Measurements from ENCODE around the gene H3-3A. TPM values are rescaled to one million over a fixed set of nuclear protein-coding genes. Genes with fewer than 3 reads are reported as not detected.

The H3-3A gene
- total RNA-seq, result 100 to 1,000 TPM; 328 to 367 (median 332) TPM

DNA sequence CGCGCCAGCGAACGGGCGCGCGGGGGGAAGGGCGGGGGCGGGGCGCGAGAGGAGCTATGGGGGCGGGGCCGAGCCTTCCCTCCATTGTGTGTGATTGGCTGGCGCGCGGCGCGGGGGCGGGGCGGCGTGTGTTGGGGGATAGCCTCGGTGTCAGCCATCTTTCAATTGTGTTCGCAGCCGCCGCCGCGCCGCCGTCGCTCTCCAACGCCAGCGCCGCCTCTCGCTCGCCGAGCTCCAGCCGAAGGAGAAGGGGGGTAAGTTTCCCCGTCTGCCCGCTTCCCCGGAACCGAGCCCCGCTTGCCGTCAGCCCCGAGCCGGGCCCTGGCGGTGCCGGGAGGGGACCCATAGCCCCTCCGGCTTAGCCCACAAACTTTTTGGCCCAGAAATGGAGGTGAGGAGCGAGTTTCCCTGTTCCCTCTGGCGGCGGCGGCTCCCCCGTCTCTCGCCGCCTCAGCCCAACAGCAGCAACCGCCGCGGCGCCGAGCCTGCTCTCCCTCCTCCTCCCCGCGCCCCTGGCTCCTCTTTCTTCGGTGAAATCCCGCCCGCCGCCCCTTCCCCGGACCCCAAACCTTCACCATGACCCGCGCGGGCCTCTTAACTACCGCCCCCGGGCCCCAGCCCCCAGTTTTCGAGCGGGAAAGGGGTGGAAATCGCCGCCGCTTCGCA lies at the start of gene H3-3A:
Gene H3-3A (plus strand): TSS at position 159 of the 666 bp plus-strand sequence. CDS start 1,636 bp downstream, outside the sequence.
- ATAC-seq (peak; percentile 84 to 85), DNase-seq (peak; percentile 99)
- H3K9me3 Mint-ChIP-seq, result no peaks in the 10 kb centered on the region
- peaks cover 41% of the 10 kb centered on the region for H3K4me1 Mint-ChIP-seq (ENCODE audit: low read depth)
- no peaks in the 10 kb centered on the region for H3K27me3 Mint-ChIP-seq (ENCODE audit: low read depth)
- peaks cover 29% of the 10 kb centered on the region for H3K36me3 Mint-ChIP-seq (ENCODE audit: insufficient read depth)
- H3K4me3 Mint-ChIP-seq, result peak within 1 kb of the TSS; percentile 100

DNA sequence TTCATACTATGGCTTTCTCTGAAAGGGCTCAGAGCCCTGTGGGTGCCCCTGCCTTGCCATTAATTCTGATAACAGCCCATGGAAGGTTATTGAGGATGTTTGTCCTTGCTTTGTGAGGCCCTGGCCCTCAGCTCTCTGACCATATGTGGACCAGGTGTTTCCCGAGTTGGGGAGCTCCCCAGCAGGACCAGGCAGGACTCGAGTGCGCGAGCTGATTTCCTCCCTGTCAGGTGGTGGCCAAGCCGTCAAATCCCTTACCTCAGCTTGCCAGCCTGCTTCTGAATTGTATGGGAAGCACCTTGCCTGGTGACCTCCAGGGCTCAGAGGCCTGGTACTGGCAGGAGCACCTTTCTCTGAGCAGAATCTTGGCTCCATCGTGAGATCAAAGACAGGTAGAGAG lies 45.4 kb upstream of the H3-3A start:
- ATAC-seq, result no peak
- Mint-ChIP-seq H3K4me3 (no peak overlapping the region), H3K27me3 (ENCODE audit: low read depth) (peaks cover 3% of the 10 kb centered on the region), H3K4me1 (ENCODE audit: low read depth) (no peaks in the 10 kb centered on the region), H3K36me3 (ENCODE audit: insufficient read depth) (no peaks in the 10 kb centered on the region), H3K9me3 (no peaks in the 10 kb centered on the region)
- no peak for DNase-seq

DNA sequence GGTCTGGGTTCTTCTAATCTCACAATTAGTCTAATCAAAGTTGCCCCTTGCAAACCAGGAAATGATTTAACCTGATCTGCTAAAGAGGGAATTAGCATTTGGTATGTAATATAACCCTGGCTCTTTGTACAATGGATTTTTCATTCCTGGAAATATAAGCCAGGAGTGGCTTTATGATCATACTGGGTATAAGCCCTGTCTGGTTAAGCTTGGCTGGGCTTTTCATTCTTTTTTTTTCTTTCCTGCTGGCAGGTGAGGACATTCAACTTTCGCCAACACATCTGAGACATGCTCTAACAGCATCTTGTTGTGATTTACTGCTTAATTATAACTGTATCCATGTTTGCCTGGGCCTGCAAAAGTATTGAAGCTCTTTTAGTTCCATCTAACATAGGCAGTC lies 42.9 kb upstream of the H3-3A start:
- ATAC-seq (no peak), DNase-seq (no peak)
- Mint-ChIP-seq H3K4me1 (ENCODE audit: low read depth) (no peaks in the 10 kb centered on the region), H3K36me3 (ENCODE audit: insufficient read depth) (no peaks in the 10 kb centered on the region), H3K27me3 (ENCODE audit: low read depth) (peaks cover 3% of the 10 kb centered on the region), H3K4me3 (no peak overlapping the region), H3K9me3 (no peaks in the 10 kb centered on the region)

DNA sequence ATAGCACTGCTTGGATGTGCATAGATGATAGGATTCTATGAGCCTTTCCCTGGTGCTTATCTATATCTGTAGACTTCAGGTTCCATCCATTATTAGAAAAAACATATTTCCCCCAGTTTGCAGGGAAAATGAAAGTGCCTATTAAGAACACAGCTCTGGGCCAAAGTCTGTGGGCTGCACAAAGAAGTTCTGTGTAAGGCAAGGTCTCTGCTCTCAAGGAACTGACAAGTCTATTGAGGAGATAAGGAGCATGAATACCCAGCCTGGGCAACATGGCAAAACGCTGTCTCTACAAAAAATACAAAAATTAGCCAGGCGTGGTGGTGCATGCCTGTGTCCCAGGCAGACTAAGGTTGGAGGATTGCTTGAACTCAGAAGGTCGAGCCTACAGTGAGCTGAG lies 41.1 kb upstream of the H3-3A start:
- DNase-seq (no peak), ATAC-seq (no peak)
- H3K9me3 Mint-ChIP-seq, result no peaks in the 10 kb centered on the region
- H3K4me1 Mint-ChIP-seq (ENCODE audit: low read depth), result no peaks in the 10 kb centered on the region
- H3K36me3 Mint-ChIP-seq (ENCODE audit: insufficient read depth), result no peaks in the 10 kb centered on the region
- H3K27me3 Mint-ChIP-seq (ENCODE audit: low read depth), result peaks cover 3% of the 10 kb centered on the region
- H3K4me3 Mint-ChIP-seq, result no peak overlapping the region

DNA sequence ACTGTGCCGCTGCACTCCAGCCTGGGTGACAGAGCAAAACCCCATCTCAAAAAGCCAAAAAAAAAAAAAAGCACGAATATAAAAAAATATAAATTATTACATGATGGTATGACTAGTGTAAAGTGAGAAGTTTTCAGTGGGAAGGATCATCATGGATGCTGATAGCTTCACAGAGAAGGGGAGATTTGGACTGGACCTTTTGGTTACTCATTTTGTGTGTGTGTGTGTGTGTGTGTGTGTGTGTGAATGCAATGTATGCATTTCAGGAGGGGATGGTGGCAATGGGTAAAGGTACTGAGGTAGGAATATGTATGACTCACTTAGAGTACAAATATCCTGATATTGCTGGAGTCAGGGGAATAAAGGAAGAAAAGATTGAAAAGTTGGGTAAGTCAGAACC lies 40.7 kb upstream of the H3-3A start:
- Mint-ChIP-seq H3K36me3 (ENCODE audit: insufficient read depth) (no peaks in the 10 kb centered on the region), H3K9me3 (no peaks in the 10 kb centered on the region), H3K27me3 (ENCODE audit: low read depth) (peaks cover 3% of the 10 kb centered on the region), H3K4me3 (no peak overlapping the region), H3K4me1 (ENCODE audit: low read depth) (peaks cover under 1% of the 10 kb centered on the region)
- ATAC-seq (no peak), DNase-seq (no peak)

DNA sequence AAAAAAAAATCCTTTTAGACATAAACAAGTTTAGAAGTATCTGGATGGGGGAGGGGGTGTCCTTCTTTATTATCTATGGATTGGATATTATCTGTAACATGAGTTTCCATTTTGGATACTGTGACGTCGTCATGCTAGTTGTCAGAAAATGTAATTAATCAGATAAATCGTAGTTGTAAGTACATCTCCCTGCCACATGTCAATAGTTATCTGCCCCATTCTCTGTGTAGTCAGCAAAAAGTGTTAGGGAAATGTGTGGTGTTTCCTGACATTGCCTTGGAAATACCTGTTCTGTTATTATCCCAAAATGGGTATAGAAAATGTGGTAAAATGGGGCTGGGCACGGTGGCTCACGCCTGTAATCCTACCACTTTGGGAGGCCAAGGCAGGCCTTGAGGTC lies 38.8 kb upstream of the H3-3A start:
- no peaks in the 10 kb centered on the region for H3K36me3 Mint-ChIP-seq (ENCODE audit: insufficient read depth)
- no peak overlapping the region for H3K4me3 Mint-ChIP-seq
- H3K4me1 Mint-ChIP-seq (ENCODE audit: low read depth), result peaks cover 2% of the 10 kb centered on the region
- ATAC-seq, result no peak
- no peak for DNase-seq
- H3K9me3 Mint-ChIP-seq, result no peaks in the 10 kb centered on the region
- peaks cover 3% of the 10 kb centered on the region for H3K27me3 Mint-ChIP-seq (ENCODE audit: low read depth)

DNA sequence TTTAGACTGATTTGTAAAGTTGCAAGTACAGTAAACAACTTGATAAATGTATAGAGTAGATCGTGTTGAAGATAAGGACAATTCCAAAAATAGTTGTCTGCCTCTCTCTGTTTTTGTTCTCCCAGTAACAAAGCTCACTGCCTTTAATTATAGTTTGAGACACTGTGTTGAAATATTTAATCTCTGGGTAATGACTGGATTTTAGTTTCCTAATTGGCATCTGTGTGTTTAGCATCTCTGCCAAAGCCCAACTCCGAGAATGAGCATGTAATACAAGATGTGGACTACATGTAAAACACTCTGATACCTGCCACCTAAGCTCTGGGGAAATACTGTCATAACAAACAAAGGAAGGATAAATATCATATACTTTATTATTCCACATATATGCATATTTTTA lies 35.7 kb upstream of the H3-3A start:
- DNase-seq (no peak), ATAC-seq (no peak)
- H3K36me3 Mint-ChIP-seq (ENCODE audit: insufficient read depth), result no peaks in the 10 kb centered on the region
- H3K9me3 Mint-ChIP-seq, result no peaks in the 10 kb centered on the region
- no peaks in the 10 kb centered on the region for H3K27me3 Mint-ChIP-seq (ENCODE audit: low read depth)
- H3K4me3 Mint-ChIP-seq, result no peak overlapping the region
- H3K4me1 Mint-ChIP-seq (ENCODE audit: low read depth), result peaks cover 2% of the 10 kb centered on the region

GRCh38 chr1:226027538-226028217 lies 34.8 kb upstream of the H3-3A start:
- no peaks in the 10 kb centered on the region for H3K36me3 Mint-ChIP-seq (ENCODE audit: insufficient read depth)
- H3K9me3 Mint-ChIP-seq, result no peaks in the 10 kb centered on the region
- no peaks in the 10 kb centered on the region for H3K27me3 Mint-ChIP-seq (ENCODE audit: low read depth)
- ATAC-seq (no peak), DNase-seq (no peak)
- no peak overlapping the region for H3K4me3 Mint-ChIP-seq
- peaks cover 2% of the 10 kb centered on the region for H3K4me1 Mint-ChIP-seq (ENCODE audit: low read depth)

DNA sequence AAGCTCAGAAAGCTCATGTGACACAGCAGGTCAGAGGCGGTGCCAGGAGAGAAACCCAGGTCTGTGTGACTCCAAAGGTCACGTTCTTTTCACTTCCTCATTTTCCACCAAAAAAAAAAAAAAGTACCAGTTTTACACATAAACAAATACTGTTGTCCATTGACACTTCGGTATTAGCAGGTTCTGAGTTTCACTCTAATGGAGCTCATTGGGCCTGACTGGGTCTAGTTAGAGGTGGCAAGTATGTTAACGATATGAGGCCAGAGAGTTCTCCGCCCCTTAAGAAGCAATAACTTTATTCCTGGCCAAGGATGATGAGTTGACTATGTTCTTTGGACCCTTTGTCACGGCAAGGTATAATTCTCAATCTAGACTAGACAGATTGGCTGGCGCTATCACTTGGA lies 33.4 kb upstream of the H3-3A start:
- Mint-ChIP-seq H3K4me3 (no peak overlapping the region), H3K4me1 (ENCODE audit: low read depth) (peaks cover 2% of the 10 kb centered on the region), H3K27me3 (ENCODE audit: low read depth) (no peaks in the 10 kb centered on the region), H3K36me3 (ENCODE audit: insufficient read depth) (no peaks in the 10 kb centered on the region), H3K9me3 (no peaks in the 10 kb centered on the region)
- DNase-seq (no peak), ATAC-seq (no peak)

GRCh38 chr1:226029568-226030225 lies 32.8 kb upstream of the H3-3A start:
- peaks cover 2% of the 10 kb centered on the region for H3K4me1 Mint-ChIP-seq (ENCODE audit: low read depth)
- no peak overlapping the region for H3K4me3 Mint-ChIP-seq
- ATAC-seq (no peak), DNase-seq (no peak)
- no peaks in the 10 kb centered on the region for H3K9me3 Mint-ChIP-seq
- H3K27me3 Mint-ChIP-seq (ENCODE audit: low read depth), result no peaks in the 10 kb centered on the region
- H3K36me3 Mint-ChIP-seq (ENCODE audit: insufficient read depth), result no peaks in the 10 kb centered on the region

- no peak overlapping the region for H3K4me3 Mint-ChIP-seq
- no peaks in the 10 kb centered on the region for H3K9me3 Mint-ChIP-seq
- H3K4me1 Mint-ChIP-seq (ENCODE audit: low read depth), result no peaks in the 10 kb centered on the region
- ATAC-seq, result no peak
- DNase-seq, result no peak
- no peaks in the 10 kb centered on the region for H3K27me3 Mint-ChIP-seq (ENCODE audit: low read depth)
- no peaks in the 10 kb centered on the region for H3K36me3 Mint-ChIP-seq (ENCODE audit: insufficient read depth)
Observed at GRCh38 chr1:226033582-226033981, 28.9 kb upstream of the H3-3A start.

GRCh38 chr1:226033991-226034390 lies 28.5 kb upstream of the H3-3A start:
- Mint-ChIP-seq H3K4me1 (ENCODE audit: low read depth) (no peaks in the 10 kb centered on the region), H3K4me3 (no peak overlapping the region), H3K9me3 (no peaks in the 10 kb centered on the region), H3K36me3 (ENCODE audit: insufficient read depth) (no peaks in the 10 kb centered on the region), H3K27me3 (ENCODE audit: low read depth) (no peaks in the 10 kb centered on the region)
- ATAC-seq (no peak), DNase-seq (no peak)

DNA sequence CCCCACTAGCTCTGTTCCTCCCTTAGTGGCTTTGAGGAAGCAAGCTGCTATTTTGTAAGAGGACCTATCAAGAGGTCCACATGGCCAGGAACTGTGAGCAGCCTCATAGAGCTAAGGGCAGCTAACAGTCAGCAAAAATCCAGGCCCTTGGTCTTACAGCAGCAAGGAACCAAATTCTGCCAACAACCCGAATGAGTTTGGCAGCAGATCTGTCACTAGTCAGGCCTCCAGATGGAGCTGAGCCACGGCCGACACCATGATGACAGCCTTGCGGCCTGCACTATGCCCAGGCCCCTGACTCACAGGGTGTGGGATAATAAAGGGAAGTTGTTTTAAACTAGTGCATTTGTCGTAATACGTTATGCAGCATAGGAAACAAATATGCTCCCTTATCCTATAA lies 28.0 kb upstream of the H3-3A start:
- ATAC-seq (no peak), DNase-seq (no peak)
- H3K9me3 Mint-ChIP-seq, result no peaks in the 10 kb centered on the region

GRCh38 chr1:226035915-226036314 lies 26.6 kb upstream of the H3-3A start:
- no peak for DNase-seq
- ATAC-seq, result no peak
- H3K4me3 Mint-ChIP-seq, result no peak overlapping the region
- no peaks in the 10 kb centered on the region for H3K9me3 Mint-ChIP-seq
- H3K4me1 Mint-ChIP-seq (ENCODE audit: low read depth), result no peaks in the 10 kb centered on the region
- H3K27me3 Mint-ChIP-seq (ENCODE audit: low read depth), result peaks cover 3% of the 10 kb centered on the region
- H3K36me3 Mint-ChIP-seq (ENCODE audit: insufficient read depth), result no peaks in the 10 kb centered on the region

More for the DNA sequence above, 28.0 kb upstream of the H3-3A start:
- H3K4me1 Mint-ChIP-seq (ENCODE audit: low read depth), result no peaks in the 10 kb centered on the region
- H3K36me3 Mint-ChIP-seq (ENCODE audit: insufficient read depth), result no peaks in the 10 kb centered on the region
- H3K4me3 Mint-ChIP-seq, result no peak overlapping the region
- H3K27me3 Mint-ChIP-seq (ENCODE audit: low read depth), result no peaks in the 10 kb centered on the region

- Mint-ChIP-seq H3K9me3 (no peaks in the 10 kb centered on the region), H3K27me3 (ENCODE audit: low read depth) (peaks cover 3% of the 10 kb centered on the region), H3K4me3 (no peak overlapping the region), H3K4me1 (ENCODE audit: low read depth) (no peaks in the 10 kb centered on the region), H3K36me3 (ENCODE audit: insufficient read depth) (no peaks in the 10 kb centered on the region)
- no peak for ATAC-seq
- DNase-seq, result no peak
Observed at GRCh38 chr1:226038661-226039060, 23.9 kb upstream of the H3-3A start.
